ENCODE results near the gene CHPF.
A peak's percentile ranks its signal among the peaks of the same experiment; 100 is the strongest.

Gene CHPF

GRCh38 chr2:219545295-219545942 lies 1.8 kb upstream of the CHPF start:
- TF ChIP-seq CTCF (conservative IDR thresholded peaks at IDR 0.05) = no peak
- no peak overlapping the region for H3K27ac ChIP-seq

GRCh38 chr2:219544567-219544966 lies 958 bp upstream of the CHPF start:
- no peak for TF ChIP-seq CTCF (conservative IDR thresholded peaks at IDR 0.05)
- H3K27ac ChIP-seq = peak overlapping the region; percentile 92

GRCh38 chr2:219542931-219543595 lies 546 bp downstream of the CHPF start:
- H3K27ac ChIP-seq = peak overlapping the region; percentile 92
- TF ChIP-seq CTCF (conservative IDR thresholded peaks at IDR 0.05) = 0 out of 2 replicates have a peak, but pooled peaks have one; percentile 9

GRCh38 chr2:219541611-219542180 lies 1.9 kb downstream of the CHPF start:
- peak; percentile 97 for TF ChIP-seq CTCF (conservative IDR thresholded peaks at IDR 0.05)
- peak overlapping the region; percentile 92 for H3K27ac ChIP-seq

- no peak for TF ChIP-seq CTCF (conservative IDR thresholded peaks at IDR 0.05)
- no peak overlapping the region for H3K27ac ChIP-seq
Measured at GRCh38 chr2:219540784-219541504, 2.7 kb downstream of the CHPF start.

- TF ChIP-seq CTCF (conservative IDR thresholded peaks at IDR 0.05) = no peak
- H3K27ac ChIP-seq = no peak overlapping the region
Measured at GRCh38 chr2:219539926-219540678, 3.5 kb downstream of the CHPF start.
